Retinal pigment epithelial cell (primary cell): ENCODE data around the gene ARVCF.
"Not testable (repeated sequence)": the region's sequence is repeated elsewhere in the genome, so short reads cannot be mapped to it uniquely, and the experiment has no call there.

Experiments used
- DNase-seq: peaks from one replicate; pipeline ENCODE4 v3.0.0-alpha.2; 2010; ENCODE audit warnings: low read depth
- H3K4me3 ChIP-seq: 2 replicates; pipeline ENCODE4 v1.5.1; 2011; ENCODE audit warnings: mild to moderate bottlenecking, low read length, control low read depth, moderate library complexity
- TF ChIP-seq, protein P1 (sequence below): conservative IDR thresholded peaks from 2 replicates; pipeline ENCODE4 v1.5.1; 2011; ENCODE audit warnings: low read depth, low read length, control low read depth, inconsistent platforms

ARVCF gene

GRCh38 chr22:19936513-19936912 lies 80.1 kb downstream of the ARVCF start:
- no peak overlapping the region for H3K4me3 ChIP-seq
- TF ChIP-seq, protein P1, sequence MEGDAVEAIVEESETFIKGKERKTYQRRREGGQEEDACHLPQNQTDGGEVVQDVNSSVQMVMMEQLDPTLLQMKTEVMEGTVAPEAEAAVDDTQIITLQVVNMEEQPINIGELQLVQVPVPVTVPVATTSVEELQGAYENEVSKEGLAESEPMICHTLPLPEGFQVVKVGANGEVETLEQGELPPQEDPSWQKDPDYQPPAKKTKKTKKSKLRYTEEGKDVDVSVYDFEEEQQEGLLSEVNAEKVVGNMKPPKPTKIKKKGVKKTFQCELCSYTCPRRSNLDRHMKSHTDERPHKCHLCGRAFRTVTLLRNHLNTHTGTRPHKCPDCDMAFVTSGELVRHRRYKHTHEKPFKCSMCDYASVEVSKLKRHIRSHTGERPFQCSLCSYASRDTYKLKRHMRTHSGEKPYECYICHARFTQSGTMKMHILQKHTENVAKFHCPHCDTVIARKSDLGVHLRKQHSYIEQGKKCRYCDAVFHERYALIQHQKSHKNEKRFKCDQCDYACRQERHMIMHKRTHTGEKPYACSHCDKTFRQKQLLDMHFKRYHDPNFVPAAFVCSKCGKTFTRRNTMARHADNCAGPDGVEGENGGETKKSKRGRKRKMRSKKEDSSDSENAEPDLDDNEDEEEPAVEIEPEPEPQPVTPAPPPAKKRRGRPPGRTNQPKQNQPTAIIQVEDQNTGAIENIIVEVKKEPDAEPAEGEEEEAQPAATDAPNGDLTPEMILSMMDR = no peak
- DNase-seq = no peak

DNA sequence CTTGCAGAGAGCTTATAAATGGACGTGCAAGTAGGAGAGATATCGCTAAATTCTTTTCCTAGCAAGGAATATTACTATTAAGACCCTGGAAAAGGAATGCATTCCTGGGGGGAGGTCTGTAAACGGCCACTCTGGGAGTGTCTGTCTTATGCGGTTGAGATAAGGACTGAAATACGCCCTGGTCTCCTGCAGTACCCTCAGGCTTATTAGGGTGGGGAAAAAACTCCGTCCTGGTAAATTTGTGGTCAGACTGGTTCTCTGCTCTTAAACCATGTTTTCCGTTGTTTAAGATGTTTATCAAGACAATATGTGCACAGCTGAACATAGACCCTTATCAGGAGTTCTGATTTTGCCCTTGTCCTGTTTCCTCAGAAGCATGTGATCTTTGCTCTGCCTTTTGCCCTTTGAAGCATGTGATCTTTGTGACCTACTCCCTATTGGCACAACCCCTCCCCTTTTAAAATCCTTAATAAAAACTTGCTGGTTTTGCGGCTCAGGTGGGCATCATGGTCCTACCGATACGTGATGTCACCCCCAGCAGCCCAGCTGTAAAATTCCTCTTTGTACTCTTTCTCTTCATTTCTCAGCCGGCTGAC lies 81.4 kb downstream of the ARVCF start:
- not testable (repeated sequence) for DNase-seq, H3K4me3 ChIP-seq

- TF ChIP-seq, protein P1 = no peak
- no peak overlapping the region for H3K4me3 ChIP-seq
Measured at GRCh38 chr22:19933341-19934241, 83.0 kb downstream of the ARVCF start.

GRCh38 chr22:19932367-19933206 lies 84.0 kb downstream of the ARVCF start:
- H3K4me3 ChIP-seq = no peak overlapping the region
- TF ChIP-seq, protein P1 = no peak
- DNase-seq = no peak

More at GRCh38 chr22:19933341-19934241, 83.0 kb downstream of the ARVCF start:
- no peak for DNase-seq

DNA sequence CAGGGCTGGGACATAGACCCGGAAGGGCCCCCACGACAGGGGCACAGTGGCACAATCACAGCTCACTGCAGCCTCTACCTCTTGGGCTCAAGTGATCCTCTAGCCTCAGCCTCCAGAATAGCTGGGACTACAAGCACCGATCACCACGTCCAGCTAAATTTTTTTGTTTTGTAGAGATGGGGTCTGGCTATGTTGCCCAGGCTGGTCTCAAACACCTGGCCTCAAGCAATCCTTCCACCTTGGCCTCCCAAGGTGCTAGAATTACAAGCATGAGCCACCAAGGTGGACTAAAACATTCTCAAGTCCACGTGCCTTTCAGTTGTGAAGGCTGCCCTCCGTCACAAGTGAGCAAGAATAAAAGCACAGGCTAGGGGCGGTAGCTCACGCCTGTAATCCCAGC lies 85.1 kb downstream of the ARVCF start:
- no peak for DNase-seq
- no peak overlapping the region for H3K4me3 ChIP-seq

GRCh38 chr22:19930551-19931486 lies 85.8 kb downstream of the ARVCF start:
- no peak overlapping the region for H3K4me3 ChIP-seq
- TF ChIP-seq, protein P1 = no peak
- DNase-seq = no peak

More for the DNA sequence above, 85.1 kb downstream of the ARVCF start:
- TF ChIP-seq, protein P1 = no peak
